ENCODE data around the gene LXN.

DNA sequence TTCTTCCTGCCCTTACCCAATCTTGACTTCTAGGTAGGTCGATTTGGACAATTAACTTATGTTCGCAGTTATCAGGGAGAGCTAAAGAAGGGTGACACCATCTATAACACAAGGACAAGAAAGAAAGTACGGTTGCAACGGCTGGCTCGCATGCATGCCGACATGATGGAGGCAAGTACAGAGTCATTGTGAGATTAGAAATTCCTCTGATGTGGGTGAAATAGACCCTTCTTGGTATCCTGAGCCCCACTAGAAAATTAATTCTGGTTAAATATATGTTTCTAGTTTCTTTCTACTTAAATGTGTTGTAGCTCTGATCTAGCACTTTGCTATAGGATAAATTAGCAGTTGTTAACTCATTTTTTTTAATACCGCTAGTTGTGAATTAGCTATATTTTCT, 13.6 kb downstream of the LXN start:
- TF ChIP-seq, protein P1, sequence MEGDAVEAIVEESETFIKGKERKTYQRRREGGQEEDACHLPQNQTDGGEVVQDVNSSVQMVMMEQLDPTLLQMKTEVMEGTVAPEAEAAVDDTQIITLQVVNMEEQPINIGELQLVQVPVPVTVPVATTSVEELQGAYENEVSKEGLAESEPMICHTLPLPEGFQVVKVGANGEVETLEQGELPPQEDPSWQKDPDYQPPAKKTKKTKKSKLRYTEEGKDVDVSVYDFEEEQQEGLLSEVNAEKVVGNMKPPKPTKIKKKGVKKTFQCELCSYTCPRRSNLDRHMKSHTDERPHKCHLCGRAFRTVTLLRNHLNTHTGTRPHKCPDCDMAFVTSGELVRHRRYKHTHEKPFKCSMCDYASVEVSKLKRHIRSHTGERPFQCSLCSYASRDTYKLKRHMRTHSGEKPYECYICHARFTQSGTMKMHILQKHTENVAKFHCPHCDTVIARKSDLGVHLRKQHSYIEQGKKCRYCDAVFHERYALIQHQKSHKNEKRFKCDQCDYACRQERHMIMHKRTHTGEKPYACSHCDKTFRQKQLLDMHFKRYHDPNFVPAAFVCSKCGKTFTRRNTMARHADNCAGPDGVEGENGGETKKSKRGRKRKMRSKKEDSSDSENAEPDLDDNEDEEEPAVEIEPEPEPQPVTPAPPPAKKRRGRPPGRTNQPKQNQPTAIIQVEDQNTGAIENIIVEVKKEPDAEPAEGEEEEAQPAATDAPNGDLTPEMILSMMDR (IDR thresholded peaks at IDR 0.05; ENCODE audit: insufficient read depth, low read depth, low read length) = no peak
- no peak for TF ChIP-seq EZH2 (IDR thresholded peaks at IDR 0.05; ENCODE audit: insufficient read depth, low read length)
